ENCODE measurements around the gene CSF3. TPM values are rescaled to one million over a fixed set of nuclear protein-coding genes. Genes with fewer than 3 reads are reported as not detected.
A peak's percentile ranks its signal among the peaks of the same experiment; 100 is the strongest.

CSF3 gene
- total RNA-seq, 1 donor from 2014 or later: 1.2 TPM

DNA sequence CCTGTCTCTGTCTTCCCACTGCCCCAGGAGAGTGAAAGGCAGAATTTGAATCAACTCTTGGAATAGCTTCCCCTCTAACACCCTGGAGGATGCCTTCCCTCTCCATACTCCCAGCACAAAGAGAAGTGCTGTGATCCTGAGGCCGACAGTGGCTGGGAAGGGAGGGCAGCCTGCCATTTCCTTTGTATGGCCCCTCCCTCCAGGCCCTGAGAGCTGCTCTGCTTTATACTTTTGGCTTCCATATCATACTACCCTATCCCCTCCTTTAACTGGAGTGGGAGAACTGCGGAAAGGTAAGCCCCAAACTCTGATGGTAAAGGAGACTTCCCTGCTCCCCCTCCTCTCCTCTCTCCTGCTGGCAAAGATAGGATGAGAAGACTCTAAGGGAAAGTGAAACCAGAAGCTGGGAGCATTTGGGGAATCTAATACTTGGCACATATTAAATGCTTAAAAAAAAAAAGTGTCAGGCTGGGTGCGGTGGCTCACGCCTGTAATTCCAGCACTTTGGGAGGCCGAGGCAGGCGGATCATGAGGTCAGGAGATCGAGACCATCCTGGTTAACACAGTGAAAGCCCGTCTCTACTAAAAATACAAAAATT is 43.0 kb downstream of the CSF3 start:
- no peaks in the 10 kb centered on the region for H3K27me3 ChIP-seq
- H3K27ac ChIP-seq: peak overlapping the region; percentile 80
- TF ChIP-seq, protein P1, sequence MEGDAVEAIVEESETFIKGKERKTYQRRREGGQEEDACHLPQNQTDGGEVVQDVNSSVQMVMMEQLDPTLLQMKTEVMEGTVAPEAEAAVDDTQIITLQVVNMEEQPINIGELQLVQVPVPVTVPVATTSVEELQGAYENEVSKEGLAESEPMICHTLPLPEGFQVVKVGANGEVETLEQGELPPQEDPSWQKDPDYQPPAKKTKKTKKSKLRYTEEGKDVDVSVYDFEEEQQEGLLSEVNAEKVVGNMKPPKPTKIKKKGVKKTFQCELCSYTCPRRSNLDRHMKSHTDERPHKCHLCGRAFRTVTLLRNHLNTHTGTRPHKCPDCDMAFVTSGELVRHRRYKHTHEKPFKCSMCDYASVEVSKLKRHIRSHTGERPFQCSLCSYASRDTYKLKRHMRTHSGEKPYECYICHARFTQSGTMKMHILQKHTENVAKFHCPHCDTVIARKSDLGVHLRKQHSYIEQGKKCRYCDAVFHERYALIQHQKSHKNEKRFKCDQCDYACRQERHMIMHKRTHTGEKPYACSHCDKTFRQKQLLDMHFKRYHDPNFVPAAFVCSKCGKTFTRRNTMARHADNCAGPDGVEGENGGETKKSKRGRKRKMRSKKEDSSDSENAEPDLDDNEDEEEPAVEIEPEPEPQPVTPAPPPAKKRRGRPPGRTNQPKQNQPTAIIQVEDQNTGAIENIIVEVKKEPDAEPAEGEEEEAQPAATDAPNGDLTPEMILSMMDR (IDR thresholded peaks at IDR 0.05): no peak
- peaks cover 7% of the 10 kb centered on the region for H3K4me1 ChIP-seq
- ATAC-seq (no peak), DNase-seq (no peak)
- H3K9me3 ChIP-seq: no peaks in the 10 kb centered on the region
- intact Hi-C loops (cut with DNase I): no loop called here
- no peak overlapping the region for H3K4me3 ChIP-seq
- no peaks in the 10 kb centered on the region for H3K36me3 ChIP-seq

DNA sequence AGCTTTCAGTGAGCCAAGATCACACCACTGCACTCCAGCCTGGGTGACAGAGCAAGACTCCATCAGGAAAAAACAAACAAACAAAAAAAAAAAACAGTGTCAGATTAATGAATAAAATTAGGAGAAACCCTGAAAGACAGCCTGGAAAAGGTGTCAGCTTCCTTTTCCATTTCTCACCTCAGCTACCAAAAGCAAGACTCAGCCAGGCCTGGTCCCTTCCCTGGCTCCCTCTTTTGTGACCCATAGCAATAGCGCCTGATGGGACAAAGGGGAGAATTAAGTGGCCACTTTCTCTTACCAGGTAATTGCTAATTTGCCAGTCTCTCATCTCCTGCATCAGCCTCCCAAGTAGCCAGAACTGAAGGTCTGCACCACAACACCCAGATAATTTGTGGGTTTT is 43.6 kb downstream of the CSF3 start:
- ATAC-seq (no peak), DNase-seq (no peak)
- intact Hi-C loops (cut with DNase I): no loop called here
- H3K27ac ChIP-seq: peak overlapping the region; percentile 80
- TF ChIP-seq, protein P1 (IDR thresholded peaks at IDR 0.05): no peak
- no peaks in the 10 kb centered on the region for H3K36me3 ChIP-seq
- H3K4me3 ChIP-seq: no peak overlapping the region
- no peaks in the 10 kb centered on the region for H3K9me3 ChIP-seq
- H3K27me3 ChIP-seq: no peaks in the 10 kb centered on the region
- H3K4me1 ChIP-seq: peaks cover 5% of the 10 kb centered on the region

DNA sequence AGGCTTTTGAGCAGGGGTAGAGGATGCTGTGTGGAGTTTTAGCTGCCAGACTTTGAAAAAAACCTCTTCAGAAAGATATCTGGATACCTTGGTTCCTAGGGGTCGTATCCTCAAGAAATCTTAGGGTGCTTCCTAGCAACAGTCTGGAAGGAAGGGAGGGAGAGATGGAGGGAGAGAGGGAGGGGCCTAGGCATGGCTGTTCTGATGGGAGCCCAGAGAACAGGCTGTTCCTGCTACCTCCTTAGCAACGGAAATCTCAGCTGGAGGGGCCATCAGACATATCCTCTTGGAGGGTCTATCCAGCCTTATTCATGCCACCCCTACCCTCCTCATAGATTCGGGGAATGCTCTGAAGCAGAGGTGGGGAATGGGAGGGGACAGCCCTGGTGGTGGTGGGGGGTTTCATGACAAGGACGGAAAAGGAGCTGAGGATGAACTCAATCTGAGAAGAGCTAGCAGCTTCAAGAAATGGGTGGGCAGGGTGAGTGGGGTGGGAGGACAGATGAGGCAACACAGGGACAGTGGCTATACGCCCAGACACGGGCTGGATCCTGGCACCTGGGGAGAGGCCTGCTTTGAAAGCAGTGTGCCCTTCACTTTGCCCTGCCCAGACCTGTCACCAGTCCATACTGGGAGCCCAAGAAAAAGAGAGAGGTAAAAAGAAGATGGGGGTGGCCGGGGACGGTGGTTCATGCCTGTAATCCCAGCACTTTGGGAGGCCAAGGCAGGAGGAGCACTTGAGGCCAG is 44.7 kb downstream of the CSF3 start:
- H3K36me3 ChIP-seq: no peaks in the 10 kb centered on the region
- H3K4me1 ChIP-seq: peaks cover 16% of the 10 kb centered on the region
- no peaks in the 10 kb centered on the region for H3K27me3 ChIP-seq
- ATAC-seq: no peak
- H3K4me3 ChIP-seq: no peak overlapping the region
- DNase-seq: no peak
- TF ChIP-seq, protein P1 (IDR thresholded peaks at IDR 0.05): no peak
- peak overlapping the region; percentile 42 for H3K27ac ChIP-seq
- H3K9me3 ChIP-seq: no peaks in the 10 kb centered on the region
- intact Hi-C loops (cut with DNase I): no loop called here

DNA sequence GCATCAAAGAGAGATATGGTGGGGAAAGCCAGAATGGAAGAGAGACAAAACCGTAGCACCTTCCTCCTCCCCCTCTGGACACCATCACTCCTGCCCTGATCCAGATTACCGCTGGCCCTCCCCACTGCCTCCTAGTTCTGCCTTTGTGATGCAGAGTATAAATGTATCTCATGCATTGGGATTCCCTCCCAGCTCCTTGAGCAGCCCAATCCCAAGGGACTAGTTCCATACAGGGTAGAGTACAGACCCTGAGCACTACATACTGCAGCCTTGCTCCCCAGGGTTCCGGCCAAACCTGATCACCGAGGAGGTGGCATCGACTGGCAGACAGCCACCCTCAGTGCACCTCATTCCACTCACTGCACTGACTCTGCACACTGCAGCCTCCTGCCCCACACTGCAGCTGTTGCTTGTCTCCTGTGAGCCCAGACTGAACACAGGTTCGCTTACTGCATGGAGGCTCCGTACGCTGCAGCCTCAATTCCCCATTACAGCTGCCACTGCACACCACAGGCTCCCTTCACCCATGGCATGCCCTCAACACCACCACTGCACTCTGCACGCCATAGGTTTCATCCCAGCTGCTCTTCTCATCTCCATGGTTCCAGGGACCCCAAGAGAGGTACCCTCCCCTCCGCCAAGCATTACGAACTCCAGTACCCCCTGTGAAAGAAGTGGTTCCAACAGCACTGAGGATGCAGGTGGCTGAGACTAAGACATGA is 45.8 kb downstream of the CSF3 start:
- no peaks in the 10 kb centered on the region for H3K9me3 ChIP-seq
- H3K27ac ChIP-seq: no peak overlapping the region
- peaks cover 27% of the 10 kb centered on the region for H3K4me1 ChIP-seq
- H3K4me3 ChIP-seq: no peak overlapping the region
- DNase-seq (no peak), ATAC-seq (no peak)
- intact Hi-C loops (cut with DNase I): no loop called here
- H3K27me3 ChIP-seq: no peaks in the 10 kb centered on the region
- H3K36me3 ChIP-seq: no peaks in the 10 kb centered on the region
- TF ChIP-seq, protein P1 (IDR thresholded peaks at IDR 0.05): no peak

DNA sequence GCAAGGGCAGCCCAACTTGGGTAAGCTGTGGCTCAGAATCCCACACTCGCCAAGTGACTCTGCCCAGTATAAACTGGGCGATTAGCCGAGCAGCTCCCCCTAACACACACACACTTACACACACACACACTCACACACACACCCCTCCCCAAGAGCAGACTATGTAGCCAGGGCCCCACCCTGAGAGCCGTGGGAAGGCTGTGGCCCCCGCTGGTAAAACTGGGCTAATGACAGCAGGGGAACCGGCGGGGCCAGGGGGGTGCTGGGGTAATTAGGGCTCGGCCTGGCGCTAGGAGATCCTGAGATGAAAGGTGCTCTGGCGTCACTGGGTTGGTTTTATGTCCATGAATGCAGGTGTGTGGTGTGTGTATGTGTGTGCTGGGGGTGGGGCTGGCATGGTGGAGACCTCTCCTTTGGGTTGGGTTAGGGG is 46.4 kb downstream of the CSF3 start:
- Histone ChIP-seq H3K9me3 (no peaks in the 10 kb centered on the region), H3K27ac (no peak overlapping the region), H3K4me3 (no peak overlapping the region), H3K27me3 (no peaks in the 10 kb centered on the region), H3K4me1 (peaks cover 28% of the 10 kb centered on the region), H3K36me3 (no peaks in the 10 kb centered on the region)
- TF ChIP-seq, protein P1 (IDR thresholded peaks at IDR 0.05): no peak
- no peak for DNase-seq
- ATAC-seq: no peak
- intact Hi-C loops (cut with DNase I): no loop called here

All from upper lobe of right lung (tissue), 1 donor.